HEK293T (cell line): ENCODE measurements around the gene ZNF497.

Source experiments
- ARNT ChIP-seq: fragments of 450-650 bp; IDR thresholded peaks from 2 replicates; pipeline ENCODE4 v1.6.1; 2017; ENCODE audit warnings: mild to moderate bottlenecking
- BHLHE40 ChIP-seq: fragments of 450-650 bp; IDR thresholded peaks from 2 replicates; pipeline ENCODE4 v1.6.1; 2016; ENCODE audit warnings: mild to moderate bottlenecking, moderate library complexity, borderline replicate concordance
- CTBP1 ChIP-seq: fragments of 450-650 bp; IDR thresholded peaks from 2 replicates; pipeline ENCODE4 v1.6.1; 2016; ENCODE audit warnings: borderline replicate concordance
- ELF4 ChIP-seq: fragments of 450-650 bp; IDR thresholded peaks from 2 replicates; pipeline ENCODE4 v1.6.1; 2017; ENCODE audit warnings: antibody characterized with exemption
- FOXA1 ChIP-seq: fragments of 450-650 bp; IDR thresholded peaks from 2 replicates; pipeline ENCODE4 v1.6.1; 2016; ENCODE audit warnings: mild to moderate bottlenecking
- FOXK2 ChIP-seq: fragments of 450-650 bp; IDR thresholded peaks from 2 replicates; pipeline ENCODE4 v1.6.1; 2016; ENCODE audit warnings: mild to moderate bottlenecking
- FOXM1 ChIP-seq: fragments of 450-650 bp; IDR thresholded peaks from 2 replicates; pipeline ENCODE4 v1.6.1; 2017; ENCODE audit warnings: mild to moderate bottlenecking, borderline replicate concordance
- HDGF ChIP-seq: fragments of 450-650 bp; IDR thresholded peaks from 2 replicates; pipeline ENCODE4 v1.6.1; 2017; ENCODE audit warnings: antibody characterized with exemption, borderline replicate concordance
- LEF1 ChIP-seq: fragments of 450-650 bp; IDR thresholded peaks from 2 replicates; pipeline ENCODE4 v1.6.1; 2017; ENCODE audit warnings: mild to moderate bottlenecking, borderline replicate concordance
- SP1 ChIP-seq: fragments of 450-650 bp; IDR thresholded peaks from 2 replicates; pipeline ENCODE4 v1.6.1; 2017

- TF ChIP-seq BHLHE40 (no peak), FOXM1 (no peak), ELF4 (no peak), LEF1 (no peak), FOXA1 (no peak), SP1 (no peak), FOXK2 (no peak), ARNT (no peak), CTBP1 (no peak), HDGF (no peak)
Measured at GRCh38 chr19:58304748-58305064, 57.8 kb downstream of the ZNF497 start.
